ENCODE measurements around the gene CA7.
A peak's percentile ranks its signal among the peaks of the same experiment; 100 is the strongest.
"Not testable (repeated sequence)": the region's sequence is repeated elsewhere in the genome, so short reads cannot be mapped to it uniquely, and the experiment has no call there.

The CA7 gene

GRCh38 chr16:66869424-66869823 is 25.2 kb downstream of the CA7 start:
- Histone ChIP-seq H3K9ac (ENCODE audit: low read length) (no peak overlapping the region), H3K9me2 (replicated peaks; ENCODE audit: insufficient read depth, low read length) (no peaks in the 10 kb centered on the region), H3K27me3 (replicated peaks; ENCODE audit: insufficient read depth, low read length) (no peaks in the 10 kb centered on the region), H3F3A (ENCODE audit: insufficient read depth, low read length) (peaks cover 16% of the 10 kb centered on the region), H3K4me3 (ENCODE audit: low read length) (no peak overlapping the region), H3K9me3 (replicated peaks; ENCODE audit: insufficient read depth, low read length) (no peaks in the 10 kb centered on the region), H3K36me3 (replicated peaks; ENCODE audit: insufficient read depth, low read length) (no peaks in the 10 kb centered on the region), H3K4me2 (ENCODE audit: low read depth, low read length) (no peak overlapping the region), H4K20me1 (ENCODE audit: insufficient read depth, low read length) (no peaks in the 10 kb centered on the region), H3K79me2 (ENCODE audit: low read length) (no peaks in the 10 kb centered on the region), H3K4me1 (ENCODE audit: low read length) (peaks cover 1% of the 10 kb centered on the region), H2AFZ (ENCODE audit: low read length) (no peak overlapping the region), H3K27ac (ENCODE audit: low read length) (no peak overlapping the region)
- TF ChIP-seq EZH2 (optimal IDR thresholded peaks at IDR 0.05; ENCODE audit: low read depth, low read length): no peak
- TF ChIP-seq CTCF (IDR thresholded peaks at IDR 0.05; ENCODE audit: low read length): no peak
- no peak for TF ChIP-seq EZH2phosphoT487 (IDR thresholded peaks at IDR 0.05; ENCODE audit: low read length)
- no peak for DNase-seq

DNA sequence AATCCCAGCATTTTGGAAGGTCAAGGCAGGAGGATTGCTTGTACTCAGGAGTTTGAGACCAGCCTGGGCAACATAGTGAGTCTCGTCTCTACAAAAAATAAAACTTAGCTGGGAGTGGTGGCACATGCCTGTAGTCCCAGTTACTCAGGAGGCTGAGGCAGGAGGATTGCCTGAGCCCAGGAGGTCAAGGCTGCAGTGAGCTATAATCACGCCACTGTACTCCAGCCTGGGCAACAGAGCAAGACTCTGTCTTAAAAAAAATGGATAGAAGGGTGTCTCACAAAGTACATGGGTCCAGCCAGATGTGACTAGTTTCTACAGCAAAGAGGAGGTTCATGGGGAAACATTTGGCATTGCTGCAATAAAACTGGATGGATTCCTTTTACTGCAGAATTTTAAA is 27.1 kb downstream of the CA7 start:
- not testable (repeated sequence) for H3K27me3 ChIP-seq (replicated peaks; ENCODE audit: insufficient read depth, low read length); H2AFZ ChIP-seq (ENCODE audit: low read length); H3K4me2 ChIP-seq (ENCODE audit: low read depth, low read length); H3K9me2 ChIP-seq (replicated peaks; ENCODE audit: insufficient read depth, low read length); DNase-seq; H3K27ac ChIP-seq (ENCODE audit: low read length); H3K9me3 ChIP-seq (replicated peaks; ENCODE audit: insufficient read depth, low read length); H3K79me2 ChIP-seq (ENCODE audit: low read length); H4K20me1 ChIP-seq (ENCODE audit: insufficient read depth, low read length); H3K36me3 ChIP-seq (replicated peaks; ENCODE audit: insufficient read depth, low read length); H3K4me3 ChIP-seq (ENCODE audit: low read length); H3K9ac ChIP-seq (ENCODE audit: low read length)
- Histone ChIP-seq H3F3A (ENCODE audit: insufficient read depth, low read length) (peaks cover 34% of the 10 kb centered on the region), H3K4me1 (ENCODE audit: low read length) (peaks cover 13% of the 10 kb centered on the region)

- Histone ChIP-seq H3K4me1 (ENCODE audit: low read length) (peaks cover 13% of the 10 kb centered on the region), H3K4me3 (ENCODE audit: low read length) (no peak overlapping the region), H3K27ac (ENCODE audit: low read length) (no peak overlapping the region), H3K4me2 (ENCODE audit: low read depth, low read length) (no peak overlapping the region), H3K9ac (ENCODE audit: low read length) (no peak overlapping the region), H2AFZ (ENCODE audit: low read length) (no peak overlapping the region), H3K9me3 (replicated peaks; ENCODE audit: insufficient read depth, low read length) (no peaks in the 10 kb centered on the region), H3F3A (ENCODE audit: insufficient read depth, low read length) (peaks cover 34% of the 10 kb centered on the region), H4K20me1 (ENCODE audit: insufficient read depth, low read length) (no peaks in the 10 kb centered on the region), H3K9me2 (replicated peaks; ENCODE audit: insufficient read depth, low read length) (no peaks in the 10 kb centered on the region), H3K36me3 (replicated peaks; ENCODE audit: insufficient read depth, low read length) (no peaks in the 10 kb centered on the region), H3K79me2 (ENCODE audit: low read length) (no peaks in the 10 kb centered on the region), H3K27me3 (replicated peaks; ENCODE audit: insufficient read depth, low read length) (no peaks in the 10 kb centered on the region)
- TF ChIP-seq EZH2phosphoT487 (IDR thresholded peaks at IDR 0.05; ENCODE audit: low read length) (no peak), CTCF (IDR thresholded peaks at IDR 0.05; ENCODE audit: low read length) (no peak)
- DNase-seq: no peak
Observed at GRCh38 chr16:66871840-66872239, 27.6 kb downstream of the CA7 start.

- peak overlapping the region; percentile 83; the same call in 1 of the 2 replicates for H3K27ac ChIP-seq (ENCODE audit: low read length)
- no peak for DNase-seq
Observed at GRCh38 chr16:66872559-66872942, 28.3 kb downstream of the CA7 start.

More at GRCh38 chr16:66872559-66872942, 28.3 kb downstream of the CA7 start:
- Histone ChIP-seq H3K9ac (ENCODE audit: low read length) (peak overlapping the region; percentile 46; the same call in 1 of the 2 replicates), H3K9me3 (replicated peaks; ENCODE audit: insufficient read depth, low read length) (no peaks in the 10 kb centered on the region), H3K79me2 (ENCODE audit: low read length) (no peaks in the 10 kb centered on the region), H3K4me1 (ENCODE audit: low read length) (peaks cover 15% of the 10 kb centered on the region), H3K4me3 (ENCODE audit: low read length) (peak overlapping the region; percentile 55), H3K4me2 (ENCODE audit: low read depth, low read length) (peak overlapping the region; percentile 84), H3K9me2 (replicated peaks; ENCODE audit: insufficient read depth, low read length) (no peaks in the 10 kb centered on the region), H2AFZ (ENCODE audit: low read length) (peak overlapping the region; percentile 87), H3K36me3 (replicated peaks; ENCODE audit: insufficient read depth, low read length) (no peaks in the 10 kb centered on the region), H3K27me3 (replicated peaks; ENCODE audit: insufficient read depth, low read length) (no peaks in the 10 kb centered on the region), H3F3A (ENCODE audit: insufficient read depth, low read length) (peaks cover 36% of the 10 kb centered on the region), H4K20me1 (ENCODE audit: insufficient read depth, low read length) (no peaks in the 10 kb centered on the region)
- no peak for TF ChIP-seq EZH2phosphoT487 (IDR thresholded peaks at IDR 0.05; ENCODE audit: low read length)
- TF ChIP-seq EZH2 (optimal IDR thresholded peaks at IDR 0.05; ENCODE audit: low read depth, low read length): no peak
- TF ChIP-seq CTCF (IDR thresholded peaks at IDR 0.05; ENCODE audit: low read length): no peak
